ENCODE results near the gene LCORL. TPM values are rescaled to one million over a fixed set of nuclear protein-coding genes. Genes with fewer than 3 reads are reported as not detected.

LCORL gene
- total and polyA plus RNA-seq, 2 experiments from 2014 or later, result 21.0 to 28.7 TPM

DNA sequence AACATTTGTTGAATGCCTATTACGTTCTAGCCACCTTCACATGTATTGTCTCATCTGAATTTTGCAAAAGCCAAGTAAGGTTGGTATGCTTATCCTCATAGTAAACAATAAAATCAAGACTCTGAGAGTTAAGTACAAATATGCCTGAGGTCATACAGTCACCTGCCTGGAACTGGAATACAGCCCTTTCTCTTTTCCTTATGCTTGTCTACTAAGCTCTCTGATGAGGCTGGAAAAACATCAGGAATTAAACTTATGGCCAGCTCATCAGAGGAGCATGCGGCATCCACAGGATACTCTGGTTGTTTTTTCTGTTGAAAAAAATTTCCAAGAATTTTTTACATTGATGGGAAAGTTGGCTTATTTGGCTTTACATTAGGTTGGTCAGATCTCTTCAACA lies 175.3 kb downstream of the LCORL start:
- Mint-ChIP-seq H3K9me3 (peaks cover 23% of the 10 kb centered on the region), H3K36me3 (ENCODE audit: low read depth) (peaks cover 72% of the 10 kb centered on the region), H3K27me3 (ENCODE audit: insufficient read depth, low read depth, poor library complexity) (peaks cover 3% of the 10 kb centered on the region), H3K27ac (no peak overlapping the region), H3K4me3 (no peak overlapping the region), H3K4me1 (no peaks in the 10 kb centered on the region)
- Histone ChIP-seq H3K27ac (ENCODE audit: low read depth) (no peak overlapping the region), H3F3A (replicated peaks; ENCODE audit: low read depth) (no peaks in the 10 kb centered on the region), H3K4me2 (no peak overlapping the region), H3K4me1 (ENCODE audit: insufficient read depth) (no peaks in the 10 kb centered on the region), H3K4me3 (no peak overlapping the region), H3K27me3 (ENCODE audit: insufficient read depth) (no peaks in the 10 kb centered on the region), H3K9me2 (ENCODE audit: insufficient read depth) (0 out of 2 replicates have a peak, but pooled peaks cover 3% of the 10 kb centered on the region), H3K36me3 (ENCODE audit: insufficient read depth) (peaks cover 17% of the 10 kb centered on the region; the same call in 1 of the 2 replicates), H3K79me2 (replicated peaks; ENCODE audit: insufficient read depth) (no peaks in the 10 kb centered on the region), H4K20me1 (replicated peaks; ENCODE audit: insufficient read depth) (peaks cover 3% of the 10 kb centered on the region; the same call in 1 of the 2 replicates), H2AFZ (no peak overlapping the region)
- TF ChIP-seq ZNF331 (CRISPR knock-in tag; IDR thresholded peaks at IDR 0.05; ENCODE audit: low read depth) (no peak), ZNF114 (CRISPR knock-in tag; IDR thresholded peaks at IDR 0.05) (no peak), EZH2phosphoT487 (IDR thresholded peaks at IDR 0.05; ENCODE audit: unreplicated experiment) (no peak), EZH2 (IDR thresholded peaks at IDR 0.05; ENCODE audit: low read depth, unreplicated experiment) (no peak), CREB1 (CRISPR knock-in tag; IDR thresholded peaks at IDR 0.05; ENCODE audit: low read depth) (no peak)
- TF ChIP-seq, protein P1, sequence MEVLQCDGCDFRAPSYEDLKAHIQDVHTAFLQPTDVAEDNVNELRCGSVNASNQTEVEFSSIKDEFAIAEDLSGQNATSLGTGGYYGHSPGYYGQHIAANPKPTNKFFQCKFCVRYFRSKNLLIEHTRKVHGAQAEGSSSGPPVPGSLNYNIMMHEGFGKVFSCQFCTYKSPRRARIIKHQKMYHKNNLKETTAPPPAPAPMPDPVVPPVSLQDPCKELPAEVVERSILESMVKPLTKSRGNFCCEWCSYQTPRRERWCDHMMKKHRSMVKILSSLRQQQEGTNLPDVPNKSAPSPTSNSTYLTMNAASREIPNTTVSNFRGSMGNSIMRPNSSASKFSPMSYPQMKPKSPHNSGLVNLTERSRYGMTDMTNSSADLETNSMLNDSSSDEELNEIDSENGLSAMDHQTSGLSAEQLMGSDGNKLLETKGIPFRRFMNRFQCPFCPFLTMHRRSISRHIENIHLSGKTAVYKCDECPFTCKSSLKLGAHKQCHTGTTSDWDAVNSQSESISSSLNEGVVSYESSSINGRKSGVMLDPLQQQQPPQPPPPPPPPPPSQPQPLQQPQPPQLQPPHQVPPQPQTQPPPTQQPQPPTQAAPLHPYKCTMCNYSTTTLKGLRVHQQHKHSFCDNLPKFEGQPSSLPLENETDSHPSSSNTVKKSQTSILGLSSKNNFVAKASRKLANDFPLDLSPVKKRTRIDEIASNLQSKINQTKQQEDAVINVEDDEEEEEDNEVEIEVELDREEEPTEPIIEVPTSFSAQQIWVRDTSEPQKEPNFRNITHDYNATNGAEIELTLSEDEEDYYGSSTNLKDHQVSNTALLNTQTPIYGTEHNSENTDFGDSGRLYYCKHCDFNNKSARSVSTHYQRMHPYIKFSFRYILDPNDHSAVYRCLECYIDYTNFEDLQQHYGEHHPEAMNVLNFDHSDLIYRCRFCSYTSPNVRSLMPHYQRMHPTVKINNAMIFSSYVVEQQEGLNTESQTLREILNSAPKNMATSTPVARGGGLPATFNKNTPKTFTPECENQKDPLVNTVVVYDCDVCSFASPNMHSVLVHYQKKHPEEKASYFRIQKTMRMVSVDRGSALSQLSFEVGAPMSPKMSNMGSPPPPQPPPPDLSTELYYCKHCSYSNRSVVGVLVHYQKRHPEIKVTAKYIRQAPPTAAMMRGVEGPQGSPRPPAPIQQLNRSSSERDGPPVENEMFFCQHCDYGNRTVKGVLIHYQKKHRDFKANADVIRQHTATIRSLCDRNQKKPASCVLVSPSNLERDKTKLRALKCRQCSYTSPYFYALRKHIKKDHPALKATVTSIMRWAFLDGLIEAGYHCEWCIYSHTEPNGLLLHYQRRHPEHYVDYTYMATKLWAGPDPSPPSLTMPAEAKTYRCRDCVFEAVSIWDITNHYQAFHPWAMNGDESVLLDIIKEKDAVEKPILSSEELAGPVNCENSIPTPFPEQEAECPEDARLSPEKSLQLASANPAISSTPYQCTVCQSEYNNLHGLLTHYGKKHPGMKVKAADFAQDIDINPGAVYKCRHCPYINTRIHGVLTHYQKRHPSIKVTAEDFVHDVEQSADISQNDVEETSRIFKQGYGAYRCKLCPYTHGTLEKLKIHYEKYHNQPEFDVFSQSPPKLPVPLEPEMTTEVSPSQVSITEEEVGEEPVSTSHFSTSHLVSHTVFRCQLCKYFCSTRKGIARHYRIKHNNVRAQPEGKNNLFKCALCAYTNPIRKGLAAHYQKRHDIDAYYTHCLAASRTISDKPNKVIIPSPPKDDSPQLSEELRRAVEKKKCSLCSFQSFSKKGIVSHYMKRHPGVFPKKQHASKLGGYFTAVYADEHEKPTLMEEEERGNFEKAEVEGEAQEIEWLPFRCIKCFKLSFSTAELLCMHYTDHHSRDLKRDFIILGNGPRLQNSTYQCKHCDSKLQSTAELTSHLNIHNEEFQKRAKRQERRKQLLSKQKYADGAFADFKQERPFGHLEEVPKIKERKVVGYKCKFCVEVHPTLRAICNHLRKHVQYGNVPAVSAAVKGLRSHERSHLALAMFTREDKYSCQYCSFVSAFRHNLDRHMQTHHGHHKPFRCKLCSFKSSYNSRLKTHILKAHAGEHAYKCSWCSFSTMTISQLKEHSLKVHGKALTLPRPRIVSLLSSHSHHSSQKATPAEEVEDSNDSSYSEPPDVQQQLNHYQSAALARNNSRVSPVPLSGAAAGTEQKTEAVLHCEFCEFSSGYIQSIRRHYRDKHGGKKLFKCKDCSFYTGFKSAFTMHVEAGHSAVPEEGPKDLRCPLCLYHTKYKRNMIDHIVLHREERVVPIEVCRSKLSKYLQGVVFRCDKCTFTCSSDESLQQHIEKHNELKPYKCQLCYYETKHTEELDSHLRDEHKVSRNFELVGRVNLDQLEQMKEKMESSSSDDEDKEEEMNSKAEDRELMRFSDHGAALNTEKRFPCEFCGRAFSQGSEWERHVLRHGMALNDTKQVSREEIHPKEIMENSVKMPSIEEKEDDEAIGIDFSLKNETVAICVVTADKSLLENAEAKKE (CRISPR knock-in tag; IDR thresholded peaks at IDR 0.05), result no peak
- DNase-seq (ENCODE audit: low spot score) (no peak), ATAC-seq (no peak)
